Neural cell (in vitro differentiated cells): ENCODE data around the gene IKZF1. TPM values are rescaled to one million over a fixed set of nuclear protein-coding genes. Genes with fewer than 3 reads are reported as not detected.

Experiments used
- H2AFZ ChIP-seq: fragments of 200-600, 300-800 bp; sonication (generic), shearing (Covaris generic); 2 replicates; pipeline ENCODE4 v1.6.0; 2014; ENCODE audit warnings: low read depth, mild to moderate bottlenecking, antibody characterized with exemption, low read length, moderate library complexity
- H3F3A ChIP-seq: fragments of 200-600 bp; shearing (Covaris generic); 2 replicates; pipeline ENCODE4 v1.6.1; 2016; ENCODE audit warnings: mild to moderate bottlenecking, moderate library complexity, mixed read lengths, antibody characterized with exemption, low read length; ENCODE audit not compliant: insufficient read depth, poor library complexity, severe bottlenecking
- H3K27ac ChIP-seq: fragments of 200-600, 300-800 bp; sonication (generic), shearing (Covaris generic); 2 replicates; pipeline ENCODE4 v1.5.1; 2014; ENCODE audit warnings: mild to moderate bottlenecking, low read length, moderate library complexity
- H3K27me3 ChIP-seq: fragments of 300-800, 200-600 bp; sonication (generic), shearing (Covaris generic); 2 replicates; pipeline ENCODE4 v1.6.0; 2014; ENCODE audit warnings: mild to moderate bottlenecking, low read depth, low read length, moderate library complexity; ENCODE audit not compliant: insufficient read depth
- H3K36me3 ChIP-seq: fragments of 300-800, 200-600 bp; sonication (generic), shearing (Covaris generic); 2 replicates; pipeline ENCODE4 v1.5.1; 2014; ENCODE audit warnings: mild to moderate bottlenecking, antibody characterized with exemption, low read length, moderate library complexity; ENCODE audit not compliant: insufficient read depth
- H3K4me2 ChIP-seq: fragments of 300-800, 200-600 bp; sonication (generic), shearing (Covaris generic); 2 replicates; pipeline ENCODE4 v1.6.0; 2014; ENCODE audit warnings: mild to moderate bottlenecking, low read length
- H3K4me3 ChIP-seq: fragments of 300-800, 200-600 bp; sonication (generic), shearing (Covaris generic); 2 replicates; pipeline ENCODE4 v1.5.1; 2014; ENCODE audit warnings: mild to moderate bottlenecking, low read length, moderate library complexity
- H3K79me2 ChIP-seq: fragments of 200-600 bp; shearing (Covaris generic); replicated peaks from 2 replicates; pipeline ENCODE4 v1.6.0; 2014; ENCODE audit warnings: mild to moderate bottlenecking, low read length, moderate library complexity; ENCODE audit not compliant: insufficient read depth
- H3K9ac ChIP-seq: fragments of 300-800, 200-600 bp; sonication (generic), shearing (Covaris generic); 2 replicates; pipeline ENCODE4 v1.6.1; 2016; ENCODE audit warnings: mild to moderate bottlenecking, low read length, mixed read lengths
- H3K9me2 ChIP-seq: fragments of 200-600 bp; shearing (Covaris generic); 2 replicates; pipeline ENCODE4 v1.6.1; 2016; ENCODE audit warnings: mild to moderate bottlenecking, low read length, mixed read lengths; ENCODE audit not compliant: insufficient read depth
- H3K9me3 ChIP-seq: fragments of 200-600, 300-800 bp; sonication (generic), shearing (Covaris generic); 2 replicates; pipeline ENCODE4 v1.6.1; 2016; ENCODE audit warnings: mild to moderate bottlenecking, mixed run types, low read length, moderate library complexity, mixed read lengths
- H4K20me1 ChIP-seq: fragments of 200-600 bp; shearing (Covaris generic); 2 replicates; pipeline ENCODE4 v1.6.1; 2016; ENCODE audit warnings: mild to moderate bottlenecking, mixed run types; ENCODE audit not compliant: insufficient read depth
- EP300 ChIP-seq: fragments of 450-650 bp; conservative IDR thresholded peaks from 2 replicates; pipeline ENCODE4 v1.6.1; 2014; ENCODE audit warnings: antibody characterized with exemption, mild to moderate bottlenecking, moderate library complexity; ENCODE audit not compliant: poor library complexity, severe bottlenecking
- EZH2 ChIP-seq: fragments of 200-600, 300-800 bp; shearing (Covaris generic), sonication (generic); IDR thresholded peaks from 2 replicates; pipeline ENCODE4 v1.6.1; 2014; ENCODE audit warnings: antibody characterized with exemption, low read length, borderline replicate concordance, mild to moderate bottlenecking; ENCODE audit not compliant: insufficient read depth, poor library complexity, severe bottlenecking
- MXI1 ChIP-seq: fragments of 450-650 bp; conservative IDR thresholded peaks from 2 replicates; pipeline ENCODE4 v1.6.1; 2014; ENCODE audit warnings: antibody characterized with exemption, mild to moderate bottlenecking; ENCODE audit not compliant: poor library complexity, severe bottlenecking
- POLR2AphosphoS5 ChIP-seq: IDR thresholded peaks from 2 replicates; pipeline ENCODE4 v1.6.1; 2012
- RAD21 ChIP-seq: fragments of 450-650 bp; conservative IDR thresholded peaks from 2 replicates; pipeline ENCODE4 v1.6.1; 2014; ENCODE audit warnings: antibody characterized with exemption, mild to moderate bottlenecking, moderate library complexity
- SMC3 ChIP-seq: fragments of 450-650 bp; conservative IDR thresholded peaks from 2 replicates; pipeline ENCODE4 v1.6.1; 2014; ENCODE audit warnings: antibody characterized with exemption, mild to moderate bottlenecking, moderate library complexity; ENCODE audit not compliant: poor library complexity
- TAF1 ChIP-seq: IDR thresholded peaks from 2 replicates; pipeline ENCODE4 v1.6.1; 2012; ENCODE audit warnings: low read depth
- polyA plus RNA-seq: library from polyadenylated mRNA; depleted of rRNA; stranded (reverse); fragments of >200 nt; gene quantifications from 2 replicates; pipeline ENCODE4 v1.2.3, GENCODE V29; 2014
- TF ChIP-seq, protein P1 (sequence below): fragments of 450-650 bp; IDR thresholded peaks from 2 replicates; pipeline ENCODE4 v1.5.1; 2014; ENCODE audit warnings: antibody characterized with exemption, mild to moderate bottlenecking, moderate library complexity; ENCODE audit not compliant: poor library complexity, severe bottlenecking
- TF ChIP-seq, protein P2 (sequence below): IDR thresholded peaks from 2 replicates; pipeline ENCODE4 v1.6.1; 2012; ENCODE audit warnings: borderline replicate concordance

IKZF1 gene
- polyA plus RNA-seq, 1 donor from 2014 or later: 0.24 TPM

DNA sequence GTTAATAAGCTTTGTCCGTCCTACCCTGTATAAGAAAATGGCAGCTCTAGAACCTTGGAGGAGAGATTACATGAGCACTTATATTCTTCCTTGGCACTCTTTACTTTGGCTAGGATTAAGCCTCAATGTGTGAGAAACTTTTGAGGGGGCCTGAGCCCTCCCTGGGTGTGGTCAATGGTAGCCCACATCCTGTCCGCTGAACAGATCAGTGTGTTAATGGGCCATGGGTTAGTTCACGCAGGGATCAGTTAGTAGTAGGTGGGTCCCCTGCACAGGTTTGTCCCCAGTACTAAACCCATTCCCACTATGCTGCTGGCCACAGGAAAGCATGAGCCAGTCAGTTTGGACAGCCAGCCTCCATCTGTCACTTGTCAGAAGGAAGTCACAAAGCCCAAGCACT, 20.2 kb upstream of the IKZF1 start:
- Histone ChIP-seq H3K79me2 (no peaks in the 10 kb centered on the region), H2AFZ (no peak overlapping the region), H4K20me1 (no peaks in the 10 kb centered on the region), H3F3A (no peaks in the 10 kb centered on the region), H3K9ac (no peak overlapping the region), H3K4me2 (no peak overlapping the region), H3K27me3 (no peaks in the 10 kb centered on the region), H3K36me3 (no peaks in the 10 kb centered on the region), H3K4me3 (no peak overlapping the region), H3K27ac (no peak overlapping the region), H3K9me3 (no peaks in the 10 kb centered on the region), H3K9me2 (no peaks in the 10 kb centered on the region)
- TF ChIP-seq EP300 (no peak), SMC3 (no peak), MXI1 (no peak), POLR2AphosphoS5 (no peak), EZH2 (no peak), TAF1 (no peak), RAD21 (no peak)
- TF ChIP-seq, protein P1, sequence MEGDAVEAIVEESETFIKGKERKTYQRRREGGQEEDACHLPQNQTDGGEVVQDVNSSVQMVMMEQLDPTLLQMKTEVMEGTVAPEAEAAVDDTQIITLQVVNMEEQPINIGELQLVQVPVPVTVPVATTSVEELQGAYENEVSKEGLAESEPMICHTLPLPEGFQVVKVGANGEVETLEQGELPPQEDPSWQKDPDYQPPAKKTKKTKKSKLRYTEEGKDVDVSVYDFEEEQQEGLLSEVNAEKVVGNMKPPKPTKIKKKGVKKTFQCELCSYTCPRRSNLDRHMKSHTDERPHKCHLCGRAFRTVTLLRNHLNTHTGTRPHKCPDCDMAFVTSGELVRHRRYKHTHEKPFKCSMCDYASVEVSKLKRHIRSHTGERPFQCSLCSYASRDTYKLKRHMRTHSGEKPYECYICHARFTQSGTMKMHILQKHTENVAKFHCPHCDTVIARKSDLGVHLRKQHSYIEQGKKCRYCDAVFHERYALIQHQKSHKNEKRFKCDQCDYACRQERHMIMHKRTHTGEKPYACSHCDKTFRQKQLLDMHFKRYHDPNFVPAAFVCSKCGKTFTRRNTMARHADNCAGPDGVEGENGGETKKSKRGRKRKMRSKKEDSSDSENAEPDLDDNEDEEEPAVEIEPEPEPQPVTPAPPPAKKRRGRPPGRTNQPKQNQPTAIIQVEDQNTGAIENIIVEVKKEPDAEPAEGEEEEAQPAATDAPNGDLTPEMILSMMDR: no peak
- TF ChIP-seq, protein P2, sequence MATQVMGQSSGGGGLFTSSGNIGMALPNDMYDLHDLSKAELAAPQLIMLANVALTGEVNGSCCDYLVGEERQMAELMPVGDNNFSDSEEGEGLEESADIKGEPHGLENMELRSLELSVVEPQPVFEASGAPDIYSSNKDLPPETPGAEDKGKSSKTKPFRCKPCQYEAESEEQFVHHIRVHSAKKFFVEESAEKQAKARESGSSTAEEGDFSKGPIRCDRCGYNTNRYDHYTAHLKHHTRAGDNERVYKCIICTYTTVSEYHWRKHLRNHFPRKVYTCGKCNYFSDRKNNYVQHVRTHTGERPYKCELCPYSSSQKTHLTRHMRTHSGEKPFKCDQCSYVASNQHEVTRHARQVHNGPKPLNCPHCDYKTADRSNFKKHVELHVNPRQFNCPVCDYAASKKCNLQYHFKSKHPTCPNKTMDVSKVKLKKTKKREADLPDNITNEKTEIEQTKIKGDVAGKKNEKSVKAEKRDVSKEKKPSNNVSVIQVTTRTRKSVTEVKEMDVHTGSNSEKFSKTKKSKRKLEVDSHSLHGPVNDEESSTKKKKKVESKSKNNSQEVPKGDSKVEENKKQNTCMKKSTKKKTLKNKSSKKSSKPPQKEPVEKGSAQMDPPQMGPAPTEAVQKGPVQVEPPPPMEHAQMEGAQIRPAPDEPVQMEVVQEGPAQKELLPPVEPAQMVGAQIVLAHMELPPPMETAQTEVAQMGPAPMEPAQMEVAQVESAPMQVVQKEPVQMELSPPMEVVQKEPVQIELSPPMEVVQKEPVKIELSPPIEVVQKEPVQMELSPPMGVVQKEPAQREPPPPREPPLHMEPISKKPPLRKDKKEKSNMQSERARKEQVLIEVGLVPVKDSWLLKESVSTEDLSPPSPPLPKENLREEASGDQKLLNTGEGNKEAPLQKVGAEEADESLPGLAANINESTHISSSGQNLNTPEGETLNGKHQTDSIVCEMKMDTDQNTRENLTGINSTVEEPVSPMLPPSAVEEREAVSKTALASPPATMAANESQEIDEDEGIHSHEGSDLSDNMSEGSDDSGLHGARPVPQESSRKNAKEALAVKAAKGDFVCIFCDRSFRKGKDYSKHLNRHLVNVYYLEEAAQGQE: no peak

DNA sequence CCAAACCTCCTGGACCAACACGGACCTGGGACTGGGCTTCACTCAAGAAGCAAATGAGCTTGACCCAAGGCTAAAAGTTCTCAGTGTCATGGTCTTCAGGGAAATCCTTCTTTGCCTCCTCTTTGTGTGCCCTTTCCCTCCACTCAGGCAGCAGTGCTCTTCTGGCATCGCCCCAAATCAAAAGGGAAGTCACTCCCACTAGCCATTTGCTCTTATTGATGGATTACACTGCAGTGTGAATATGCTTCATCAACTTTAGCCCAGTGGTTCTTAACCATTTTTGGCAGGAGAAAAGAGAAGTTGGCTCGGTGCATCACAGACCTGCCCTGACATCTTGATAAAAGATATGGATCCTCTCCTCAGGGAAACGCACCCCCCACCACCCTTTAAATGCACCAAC, 19.2 kb upstream of the IKZF1 start:
- H3K36me3 ChIP-seq: no peaks in the 10 kb centered on the region
- H3K9me3 ChIP-seq: no peaks in the 10 kb centered on the region
- H3K9ac ChIP-seq: no peak overlapping the region
- H3K4me2 ChIP-seq: no peak overlapping the region
- TF ChIP-seq EP300 (no peak), POLR2AphosphoS5 (no peak), TAF1 (no peak), RAD21 (no peak), MXI1 (no peak), EZH2 (no peak), SMC3 (no peak)
- TF ChIP-seq, protein P2: no peak
- no peaks in the 10 kb centered on the region for H3K27me3 ChIP-seq
- no peaks in the 10 kb centered on the region for H3F3A ChIP-seq
- H4K20me1 ChIP-seq: no peaks in the 10 kb centered on the region
- H3K9me2 ChIP-seq: no peaks in the 10 kb centered on the region
- no peak overlapping the region for H3K4me3 ChIP-seq
- H3K27ac ChIP-seq: no peak overlapping the region
- no peak overlapping the region for H2AFZ ChIP-seq
- no peaks in the 10 kb centered on the region for H3K79me2 ChIP-seq
